ENCODE measurements around the gene EMILIN2. TPM values are rescaled to one million over a fixed set of nuclear protein-coding genes. Genes with fewer than 3 reads are reported as not detected.
"Not testable (repeated sequence)": the region's sequence is repeated elsewhere in the genome, so short reads cannot be mapped to it uniquely, and the experiment has no call there.

Gene EMILIN2
- total RNA-seq, 5 donors from 2014 or later (not counting 1 experiment from before 2014, with no cell fraction given), result 3.3 to 19.2 (median 15.0) TPM

GRCh38 chr18:2853926-2854664 lies 7.3 kb downstream of the EMILIN2 start:
- no peak overlapping the region for H3K27ac ChIP-seq (ENCODE audit: low read length)
- Mint-ChIP-seq H3K4me1 (peaks cover 0 to 10% (median 7%) of the 10 kb centered on the region in 3 donors), H3K9me3 (no peaks in the 10 kb centered on the region), H3K27ac (no peak overlapping the region), H3K27me3 (peaks cover 23 to 37% of the 10 kb centered on the region in 2 donors), H3K4me3 (no peak overlapping the region), H3K36me3 (no peaks in the 10 kb centered on the region)
- H3K27me3 ChIP-seq (replicated peaks in 1 of 2; ENCODE audit: control insufficient read depth in 2 of 2, extremely low read depth in 1 of 2, insufficient read depth in 2 of 2, low read length in 1 of 2), result peaks cover 0 to 45% of the 10 kb centered on the region in 2 experiments
- ChIA-PET POLR2A (interaction anchor here (0.5 to 0.6 kb wide), 2 partner anchors 90 to 186 kb away, joined by 5 to 7 read pairs; no protein-coding TSS in a partner anchor), CTCF (no interaction called here)
- H3K9me3 ChIP-seq, result no peaks in the 10 kb centered on the region
- WGBS (ENCODE audit: insufficient coverage), result 79% methylated on average over 2 of the region's 7 CpGs
- DNase-seq (no peak), ATAC-seq (replicated peaks in 1 of 4) (no peak)
- peaks cover 3 to 12% of the 10 kb centered on the region in 2 experiments for H3K4me1 ChIP-seq (ENCODE audit: control insufficient read depth in 1 of 2, extremely low read depth in 1 of 2, insufficient read depth in 2 of 2, low read length in 2 of 2)
- no peak overlapping the region for H3K4me3 ChIP-seq (ENCODE audit: control insufficient read depth in 1 of 2, extremely low read depth in 1 of 2, low read length in 1 of 2)
- H3K36me3 ChIP-seq (ENCODE audit: control insufficient read depth in 2 of 2, extremely low read depth in 1 of 2, insufficient read depth in 1 of 2, low read length in 1 of 2), result no peaks in the 10 kb centered on the region

GRCh38 chr18:2854875-2855274 lies 8.1 kb downstream of the EMILIN2 start:
- H3K9me3 Mint-ChIP-seq, result no peaks in the 10 kb centered on the region
- peaks cover 0 to 7% (median 6%) of the 10 kb centered on the region in 3 donors for H3K4me1 Mint-ChIP-seq
- Histone ChIP-seq H3K9me3 (no peaks in the 10 kb centered on the region), H3K27me3 (replicated peaks in 1 of 2; ENCODE audit: control insufficient read depth in 2 of 2, extremely low read depth in 1 of 2, insufficient read depth in 2 of 2, low read length in 1 of 2) (peaks cover 0 to 40% of the 10 kb centered on the region in 2 experiments), H3K4me3 (ENCODE audit: control insufficient read depth in 1 of 2, extremely low read depth in 1 of 2, low read length in 1 of 2) (no peak overlapping the region), H3K4me1 (ENCODE audit: control insufficient read depth in 1 of 2, extremely low read depth in 1 of 2, insufficient read depth in 2 of 2, low read length in 2 of 2) (peaks cover 3 to 12% of the 10 kb centered on the region in 2 experiments), H3K36me3 (ENCODE audit: control insufficient read depth in 2 of 2, extremely low read depth in 1 of 2, insufficient read depth in 1 of 2, low read length in 1 of 2) (no peaks in the 10 kb centered on the region), H3K27ac (ENCODE audit: low read length) (no peak overlapping the region)
- no peak overlapping the region for H3K27ac Mint-ChIP-seq
- DNase-seq (no peak), ATAC-seq (replicated peaks in 1 of 4) (no peak)
- 93% methylated on average over 2 of the region's 6 CpGs for WGBS (ENCODE audit: insufficient coverage)
- no peak overlapping the region for H3K4me3 Mint-ChIP-seq
- POLR2A ChIA-PET, result interaction anchor here in 1 of 2 donors (0.5 kb wide), 1 partner anchor 89 kb away, joined by 7 read pairs; no protein-coding TSS in a partner anchor
- H3K27me3 Mint-ChIP-seq, result peaks cover 15 to 29% of the 10 kb centered on the region in 2 donors
- no peaks in the 10 kb centered on the region for H3K36me3 Mint-ChIP-seq
- CTCF ChIA-PET, result no interaction called here

- Mint-ChIP-seq H3K27ac (no peak overlapping the region), H3K4me3 (no peak overlapping the region), H3K36me3 (no peaks in the 10 kb centered on the region), H3K9me3 (no peaks in the 10 kb centered on the region), H3K4me1 (peaks cover 0 to 7% (median 6%) of the 10 kb centered on the region in 3 donors), H3K27me3 (peaks cover 10 to 24% of the 10 kb centered on the region in 2 donors)
- no peaks in the 10 kb centered on the region for H3K9me3 ChIP-seq
- DNase-seq, result peak in 1 of 35 experiments; percentile 20
- POLR2A ChIA-PET, result no interaction called here
- H3K36me3 ChIP-seq (ENCODE audit: control insufficient read depth in 2 of 2, extremely low read depth in 1 of 2, insufficient read depth in 1 of 2, low read length in 1 of 2), result no peaks in the 10 kb centered on the region
- H3K27me3 ChIP-seq (replicated peaks in 1 of 2; ENCODE audit: control insufficient read depth in 2 of 2, extremely low read depth in 1 of 2, insufficient read depth in 2 of 2, low read length in 1 of 2), result peaks cover 0 to 31% of the 10 kb centered on the region in 2 experiments
- WGBS (ENCODE audit: insufficient coverage), result 95% methylated on average over 12 of the region's 22 CpGs
- H3K4me3 ChIP-seq (ENCODE audit: control insufficient read depth in 1 of 2, extremely low read depth in 1 of 2, low read length in 1 of 2), result no peak overlapping the region
- no peak for ATAC-seq (replicated peaks in 1 of 4)
- peaks cover 3 to 12% of the 10 kb centered on the region in 2 experiments for H3K4me1 ChIP-seq (ENCODE audit: control insufficient read depth in 1 of 2, extremely low read depth in 1 of 2, insufficient read depth in 2 of 2, low read length in 2 of 2)
- H3K27ac ChIP-seq (ENCODE audit: low read length), result no peak overlapping the region
- CTCF ChIA-PET, result no interaction called here
These were observed 8.9 kb downstream of the EMILIN2 start for GRCh38 chr18:2855560-2856350.

GRCh38 chr18:2856547-2857170 lies 9.9 kb downstream of the EMILIN2 start:
- no peaks in the 10 kb centered on the region for H3K36me3 ChIP-seq (ENCODE audit: control insufficient read depth in 2 of 2, extremely low read depth in 1 of 2, insufficient read depth in 1 of 2, low read length in 1 of 2)
- ChIA-PET POLR2A (interaction anchor here (0.6 to 1.0 kb wide), 2 partner anchors 30 to 37 kb away, joined by 3 to 11 read pairs; no protein-coding TSS in a partner anchor), CTCF (no interaction called here)
- no peak overlapping the region for H3K4me3 ChIP-seq (ENCODE audit: control insufficient read depth in 1 of 2, extremely low read depth in 1 of 2, low read length in 1 of 2)
- WGBS (ENCODE audit: insufficient coverage), result 86% methylated on average over 3 of the region's 11 CpGs
- H3K4me1 Mint-ChIP-seq, result peaks cover 0 to 7% (median 6%) of the 10 kb centered on the region in 3 donors
- peaks cover 0 to 23% of the 10 kb centered on the region in 2 experiments for H3K27me3 ChIP-seq (replicated peaks in 1 of 2; ENCODE audit: control insufficient read depth in 2 of 2, extremely low read depth in 1 of 2, insufficient read depth in 2 of 2, low read length in 1 of 2)
- H3K4me1 ChIP-seq (ENCODE audit: control insufficient read depth in 1 of 2, extremely low read depth in 1 of 2, insufficient read depth in 2 of 2, low read length in 2 of 2), result peaks cover 3 to 12% of the 10 kb centered on the region in 2 experiments
- H3K9me3 ChIP-seq, result no peaks in the 10 kb centered on the region
- DNase-seq (peak in 1 of 35 experiments; percentile 17), ATAC-seq (replicated peaks in 1 of 4) (peak in 3 of 4 experiments; percentile 53 to 69 (median 63))
- H3K4me3 Mint-ChIP-seq, result no peak overlapping the region
- peaks cover 8 to 17% of the 10 kb centered on the region in 2 donors for H3K27me3 Mint-ChIP-seq
- H3K27ac Mint-ChIP-seq, result no peak overlapping the region
- H3K36me3 Mint-ChIP-seq, result no peaks in the 10 kb centered on the region
- no peaks in the 10 kb centered on the region for H3K9me3 Mint-ChIP-seq
- no peak overlapping the region for H3K27ac ChIP-seq (ENCODE audit: low read length)

GRCh38 chr18:2857491-2858131 lies 10.8 kb downstream of the EMILIN2 start:
- H3K27ac Mint-ChIP-seq, result no peak overlapping the region
- ChIA-PET POLR2A (interaction anchor here (0.6 to 1.0 kb wide), 2 partner anchors 29 to 38 kb away, joined by 3 to 11 read pairs; no protein-coding TSS in a partner anchor), CTCF (no interaction called here)
- 88% methylated on average over 13 of the region's 18 CpGs for WGBS (ENCODE audit: insufficient coverage)
- Histone ChIP-seq H3K27ac (ENCODE audit: low read length) (no peak overlapping the region), H3K9me3 (no peaks in the 10 kb centered on the region), H3K4me3 (ENCODE audit: control insufficient read depth in 1 of 2, extremely low read depth in 1 of 2, low read length in 1 of 2) (no peak overlapping the region), H3K27me3 (replicated peaks in 1 of 2; ENCODE audit: control insufficient read depth in 2 of 2, extremely low read depth in 1 of 2, insufficient read depth in 2 of 2, low read length in 1 of 2) (peaks cover 0 to 15% of the 10 kb centered on the region in 2 experiments), H3K36me3 (ENCODE audit: control insufficient read depth in 2 of 2, extremely low read depth in 1 of 2, insufficient read depth in 1 of 2, low read length in 1 of 2) (no peaks in the 10 kb centered on the region), H3K4me1 (ENCODE audit: control insufficient read depth in 1 of 2, extremely low read depth in 1 of 2, insufficient read depth in 2 of 2, low read length in 2 of 2) (peaks cover 3 to 12% of the 10 kb centered on the region in 2 experiments)
- peaks cover 3 to 12% of the 10 kb centered on the region in 2 donors for H3K27me3 Mint-ChIP-seq
- DNase-seq (peak in 1 of 35 experiments; percentile 30), ATAC-seq (replicated peaks in 1 of 4) (no peak)
- no peaks in the 10 kb centered on the region for H3K36me3 Mint-ChIP-seq
- H3K9me3 Mint-ChIP-seq, result no peaks in the 10 kb centered on the region
- peaks cover 0 to 7% (median 6%) of the 10 kb centered on the region in 3 donors for H3K4me1 Mint-ChIP-seq
- no peak overlapping the region for H3K4me3 Mint-ChIP-seq

- H3K27ac ChIP-seq (ENCODE audit: low read length); H3K36me3 Mint-ChIP-seq; POLR2A ChIA-PET; H3K4me3 Mint-ChIP-seq; H3K4me3 ChIP-seq (ENCODE audit: control insufficient read depth in 1 of 2, extremely low read depth in 1 of 2, low read length in 1 of 2); H3K27ac Mint-ChIP-seq; H3K9me3 ChIP-seq; H3K4me1 Mint-ChIP-seq; ATAC-seq (replicated peaks in 1 of 4); H3K27me3 ChIP-seq (replicated peaks in 1 of 2; ENCODE audit: control insufficient read depth in 2 of 2, extremely low read depth in 1 of 2, insufficient read depth in 2 of 2, low read length in 1 of 2); H3K36me3 ChIP-seq (ENCODE audit: control insufficient read depth in 2 of 2, extremely low read depth in 1 of 2, insufficient read depth in 1 of 2, low read length in 1 of 2); DNase-seq; H3K9me3 Mint-ChIP-seq; CTCF ChIA-PET; H3K27me3 Mint-ChIP-seq: not testable (repeated sequence)
- H3K4me1 ChIP-seq (ENCODE audit: control insufficient read depth in 1 of 2, extremely low read depth in 1 of 2, insufficient read depth in 2 of 2, low read length in 2 of 2), result peaks cover 3 to 12% of the 10 kb centered on the region in 2 experiments
These were observed 13.6 kb downstream of the EMILIN2 start for GRCh38 chr18:2860397-2860796.
